Epithelial cell of esophagus (primary cell): ENCODE measurements around the gene PHLDB1.

ENCODE experiments used
- DNase-seq: peaks from one replicate; pipeline ENCODE4 v3.0.0; 2010; ENCODE audit warnings: low read depth
- H3K4me3 ChIP-seq: 2 replicates; pipeline ENCODE4 v1.5.1; 2011; ENCODE audit warnings: mild to moderate bottlenecking, low read length, control low read depth
- CTCF ChIP-seq: IDR thresholded peaks from 2 replicates; pipeline ENCODE4 v1.5.1; 2011; ENCODE audit warnings: low read depth, mild to moderate bottlenecking, low read length, control low read depth, inconsistent platforms; ENCODE audit not compliant: insufficient read depth; ENCODE audit errors: missing control alignments

The PHLDB1 gene

DNA sequence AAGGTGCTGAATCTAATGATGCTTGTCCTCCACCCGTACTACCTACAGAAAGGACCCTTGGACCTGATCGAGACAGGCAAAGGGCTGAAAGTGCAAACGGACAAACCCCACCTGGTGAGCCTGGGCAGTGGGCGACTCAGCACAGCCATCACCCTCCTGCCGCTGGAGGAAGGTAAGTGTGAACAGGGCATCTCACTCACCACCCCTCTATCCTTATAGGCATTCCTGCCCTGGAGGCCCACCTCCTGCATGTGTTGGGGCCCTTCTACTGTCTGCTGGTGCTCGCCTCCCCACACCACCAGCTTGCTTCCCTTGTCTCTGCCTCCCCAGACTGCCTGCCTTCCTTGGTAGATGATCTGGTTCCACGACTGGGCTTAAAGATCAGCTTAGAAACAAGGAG lies 7.1 kb downstream of the PHLDB1 start:
- H3K4me3 ChIP-seq: no peak overlapping the region
- TF ChIP-seq CTCF: no peak
- DNase-seq: no peak

GRCh38 chr11:118615282-118615975 lies 8.0 kb downstream of the PHLDB1 start:
- no peak for TF ChIP-seq CTCF
- no peak overlapping the region for H3K4me3 ChIP-seq
- no peak for DNase-seq

DNA sequence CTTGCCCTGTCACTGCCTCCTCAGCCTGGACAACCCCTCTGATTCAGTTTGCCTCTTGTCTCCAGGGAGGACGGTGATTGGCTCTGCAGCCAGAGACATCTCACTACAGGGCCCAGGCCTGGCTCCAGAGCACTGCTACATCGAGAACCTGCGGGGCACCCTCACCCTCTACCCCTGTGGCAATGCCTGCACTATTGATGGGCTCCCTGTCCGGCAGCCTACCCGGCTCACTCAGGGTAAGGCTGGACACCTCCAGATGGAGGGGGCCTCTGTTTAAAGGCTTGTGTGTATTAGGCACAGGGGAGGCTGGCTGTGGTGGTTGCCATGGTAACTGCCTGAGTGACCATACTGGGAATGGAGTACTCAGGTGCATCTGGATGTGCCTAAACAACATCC lies 8.6 kb downstream of the PHLDB1 start:
- no peak overlapping the region for H3K4me3 ChIP-seq
- no peak for TF ChIP-seq CTCF
- DNase-seq: no peak

DNA sequence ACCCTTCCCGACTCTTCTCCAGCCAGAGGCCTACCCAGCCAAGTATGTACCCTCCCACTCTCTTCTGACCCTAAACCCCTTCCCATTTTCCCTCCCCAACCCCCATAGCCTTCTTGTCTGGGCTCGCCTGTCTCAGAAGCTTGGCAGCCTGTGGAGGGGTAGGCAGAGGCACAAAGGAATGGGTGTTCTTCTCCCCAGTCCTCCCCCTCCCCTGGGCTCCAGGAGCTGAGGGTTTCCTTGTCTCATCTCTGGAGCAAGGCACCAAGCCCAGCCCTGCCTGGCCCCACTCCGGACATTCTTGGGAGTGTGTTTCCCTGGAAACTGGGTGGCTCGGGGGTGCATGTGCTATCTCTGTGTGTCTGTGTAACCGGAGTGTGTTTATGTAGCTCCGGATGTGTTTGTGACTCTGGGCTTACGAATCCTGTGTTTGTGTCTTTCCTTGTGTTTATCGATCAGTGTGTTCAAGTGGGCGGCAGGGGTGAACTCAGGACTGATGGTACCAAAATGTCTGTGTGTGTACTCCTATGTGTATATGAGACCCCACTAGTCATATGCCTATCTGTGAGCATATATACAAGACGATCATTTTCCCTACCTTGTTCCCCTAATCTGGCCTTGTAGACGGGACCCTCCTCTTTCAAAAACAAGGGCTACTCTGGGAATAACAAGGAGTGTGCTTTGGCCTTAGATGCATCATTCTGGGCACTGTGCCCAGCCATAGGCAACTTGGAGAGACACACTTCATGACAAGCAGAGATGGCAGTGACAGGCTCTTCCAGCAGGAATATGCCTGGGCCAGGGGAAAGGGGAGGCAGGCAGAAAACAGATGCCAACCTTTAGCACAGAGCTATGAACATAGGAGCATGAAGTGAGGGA lies 10.9 kb downstream of the PHLDB1 start:
- peak; percentile 32 for DNase-seq
- no peak for TF ChIP-seq CTCF
- no peak overlapping the region for H3K4me3 ChIP-seq

- H3K4me3 ChIP-seq: no peak overlapping the region
- no peak for TF ChIP-seq CTCF
- no peak for DNase-seq
Observed at GRCh38 chr11:118618991-118619375, 11.6 kb downstream of the PHLDB1 start.

DNA sequence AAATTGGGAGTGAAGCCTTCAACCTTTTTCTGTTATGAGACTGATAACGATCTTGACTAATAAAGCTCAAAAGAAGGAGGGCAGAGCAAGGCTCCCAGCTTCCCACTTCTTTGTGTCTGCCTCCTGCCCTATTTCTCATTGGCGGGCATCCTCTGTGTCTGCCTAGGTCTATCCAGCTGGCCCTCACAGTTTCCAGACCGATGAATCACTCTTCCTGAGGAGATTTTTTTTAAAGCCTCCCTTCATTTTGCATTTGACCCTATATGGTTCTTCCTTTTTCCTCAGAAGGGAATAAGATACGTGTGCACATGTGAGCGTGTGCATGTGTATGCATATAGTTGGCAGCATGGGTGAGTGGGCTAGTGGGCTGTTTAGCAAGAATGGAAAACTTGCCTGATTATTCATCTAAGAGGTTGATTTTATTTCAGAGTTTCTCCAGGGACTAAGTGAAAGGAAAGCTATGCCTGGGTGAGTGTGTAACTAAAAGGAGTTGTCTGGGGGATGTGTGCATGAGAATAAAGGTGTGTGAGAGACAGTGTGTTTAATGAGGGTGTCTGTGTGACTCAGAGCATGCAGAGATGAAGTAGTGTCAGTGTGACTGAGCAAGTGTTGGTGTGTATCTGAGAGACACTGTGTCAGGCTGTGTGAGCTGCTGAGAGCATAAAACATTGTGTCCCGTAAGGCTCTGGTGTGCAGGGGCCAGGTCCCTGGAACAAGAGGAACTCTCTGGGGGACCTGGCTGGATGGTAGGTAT lies 12.2 kb downstream of the PHLDB1 start:
- no peak overlapping the region for H3K4me3 ChIP-seq
- no peak for TF ChIP-seq CTCF
- DNase-seq: peak; percentile 82
